Measurements from ENCODE around the gene EDARADD.

DNA sequence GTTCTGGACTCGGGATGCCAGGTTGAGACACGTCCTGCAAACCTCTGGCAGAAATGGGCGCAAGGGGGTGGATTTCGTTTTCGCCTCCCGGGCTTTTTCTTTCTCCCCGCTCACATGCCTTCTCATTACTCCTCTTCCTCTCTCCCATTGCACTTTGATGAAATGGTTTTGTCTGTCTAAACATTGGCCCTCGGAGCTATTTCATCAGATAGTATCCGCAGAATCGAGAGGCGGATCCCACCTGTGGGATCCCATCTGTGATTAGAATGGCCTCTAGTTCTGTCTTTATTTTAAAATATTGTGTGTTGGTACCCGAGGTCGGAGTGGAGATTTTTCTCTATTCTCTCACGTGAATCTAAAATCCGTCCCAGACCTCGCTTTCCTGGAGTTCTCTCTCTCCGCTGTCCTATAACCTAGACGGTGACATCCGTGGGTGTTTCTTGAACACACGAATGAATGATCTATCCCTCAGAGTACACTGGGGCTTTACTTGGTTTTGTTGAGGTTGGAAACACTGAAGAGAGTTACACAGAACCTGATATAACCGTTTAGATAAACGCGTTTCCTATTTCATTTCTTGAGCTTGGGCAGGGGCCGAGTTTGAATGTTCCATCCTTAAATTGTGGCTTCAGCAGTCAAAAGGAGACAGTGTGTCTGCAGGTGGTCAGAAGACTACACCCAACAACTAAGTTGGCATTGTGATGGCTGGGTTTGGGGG lies 2.0 kb downstream of the EDARADD start:
- no peak for TF ChIP-seq POLR2A (IDR thresholded peaks at IDR 0.05)
- TF ChIP-seq, protein P1, sequence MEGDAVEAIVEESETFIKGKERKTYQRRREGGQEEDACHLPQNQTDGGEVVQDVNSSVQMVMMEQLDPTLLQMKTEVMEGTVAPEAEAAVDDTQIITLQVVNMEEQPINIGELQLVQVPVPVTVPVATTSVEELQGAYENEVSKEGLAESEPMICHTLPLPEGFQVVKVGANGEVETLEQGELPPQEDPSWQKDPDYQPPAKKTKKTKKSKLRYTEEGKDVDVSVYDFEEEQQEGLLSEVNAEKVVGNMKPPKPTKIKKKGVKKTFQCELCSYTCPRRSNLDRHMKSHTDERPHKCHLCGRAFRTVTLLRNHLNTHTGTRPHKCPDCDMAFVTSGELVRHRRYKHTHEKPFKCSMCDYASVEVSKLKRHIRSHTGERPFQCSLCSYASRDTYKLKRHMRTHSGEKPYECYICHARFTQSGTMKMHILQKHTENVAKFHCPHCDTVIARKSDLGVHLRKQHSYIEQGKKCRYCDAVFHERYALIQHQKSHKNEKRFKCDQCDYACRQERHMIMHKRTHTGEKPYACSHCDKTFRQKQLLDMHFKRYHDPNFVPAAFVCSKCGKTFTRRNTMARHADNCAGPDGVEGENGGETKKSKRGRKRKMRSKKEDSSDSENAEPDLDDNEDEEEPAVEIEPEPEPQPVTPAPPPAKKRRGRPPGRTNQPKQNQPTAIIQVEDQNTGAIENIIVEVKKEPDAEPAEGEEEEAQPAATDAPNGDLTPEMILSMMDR (IDR thresholded peaks at IDR 0.05) = no peak

Data from thyroid gland (tissue), 4 donors.